Hepatocyte (in vitro differentiated cells): ENCODE data around the gene PEX6. TPM values are rescaled to one million over a fixed set of nuclear protein-coding genes. Genes with fewer than 3 reads are reported as not detected.

Source experiments
- DNase-seq: peaks from one replicate; pipeline ENCODE4 v3.0.0-alpha.2; 2016; ENCODE audit warnings: low spot score
- H2AFZ ChIP-seq: fragments of 200-600 bp; sonication (generic); 2 replicates; pipeline ENCODE4 v1.6.0; 2016; ENCODE audit warnings: antibody characterized with exemption, mild to moderate bottlenecking
- H3K27ac ChIP-seq: fragments of 200-600 bp; sonication (generic); 2 replicates; pipeline ENCODE4 v1.5.1; 2016; ENCODE audit warnings: mild to moderate bottlenecking
- H3K27me3 ChIP-seq: fragments of 200-600 bp; sonication (generic); 2 replicates; pipeline ENCODE4 v1.6.1; 2016
- H3K36me3 ChIP-seq: fragments of 200-600 bp; sonication (generic); replicated peaks from 2 replicates; pipeline ENCODE4 v1.5.1; 2016; ENCODE audit warnings: low read depth; ENCODE audit not compliant: insufficient read depth
- H3K4me1 ChIP-seq: fragments of 200-600 bp; sonication (generic); 2 replicates; pipeline ENCODE4 v1.5.1; 2016; ENCODE audit warnings: mild to moderate bottlenecking, moderate library complexity; ENCODE audit not compliant: insufficient read depth
- H3K4me2 ChIP-seq: fragments of 200-600 bp; sonication (generic); 2 replicates; pipeline ENCODE4 v1.6.0; 2016
- H3K4me3 ChIP-seq: fragments of 200-600 bp; sonication (generic); 2 replicates; pipeline ENCODE4 v1.5.1; 2016; ENCODE audit warnings: mild to moderate bottlenecking
- H3K79me2 ChIP-seq: fragments of 200-600 bp; sonication (generic); 2 replicates; pipeline ENCODE4 v1.6.0; 2017; ENCODE audit warnings: mild to moderate bottlenecking
- H3K9me2 ChIP-seq: fragments of 200-600 bp; sonication (generic); replicated peaks from 2 replicates; pipeline ENCODE4 v1.6.0; 2017; ENCODE audit warnings: mild to moderate bottlenecking; ENCODE audit not compliant: insufficient read depth
- H3K9me3 ChIP-seq: fragments of 200-600 bp; sonication (generic); 2 replicates; pipeline ENCODE4 v1.5.1; 2016; ENCODE audit warnings: low read depth, mild to moderate bottlenecking
- H4K20me1 ChIP-seq: fragments of 200-600 bp; sonication (generic); 2 replicates; pipeline ENCODE4 v1.6.0; 2016; ENCODE audit warnings: mild to moderate bottlenecking; ENCODE audit not compliant: insufficient read depth, poor library complexity, severe bottlenecking
- CTCF ChIP-seq: fragments of 200-600 bp; sonication (generic); IDR thresholded peaks from 2 replicates; pipeline ENCODE4 v1.5.1; 2016; ENCODE audit warnings: antibody characterized with exemption, mild to moderate bottlenecking; ENCODE audit not compliant: poor library complexity
- EZH2 ChIP-seq: fragments of 200-600 bp; sonication (generic); IDR thresholded peaks from 2 replicates; pipeline ENCODE4 v1.6.1; 2016; ENCODE audit warnings: antibody characterized with exemption, mild to moderate bottlenecking, borderline replicate concordance
- EZH2phosphoT487 ChIP-seq: fragments of 200-600 bp; sonication (generic); IDR thresholded peaks from one replicate; pipeline ENCODE4 v1.6.1; 2018; ENCODE audit warnings: antibody characterized with exemption, mild to moderate bottlenecking, low read depth, moderate library complexity; ENCODE audit not compliant: unreplicated experiment, severe bottlenecking
- WGBS: methylation state at CpG from one replicate; pipeline ENCODE4 v1.1.6; 2016; ENCODE audit warnings: low lambda C conversion rate; ENCODE audit errors: missing lambda C conversion rate; 5-methylcytosine and 5-hydroxymethylcytosine counted together
- polyA plus RNA-seq: library from polyadenylated mRNA; unstranded; fragments of >200 nt; fragmentation: Nextera tagmentation; extraction: Ambion mirVana; gene quantifications from 2 replicates; pipeline ENCODE4 v1.2.1, GENCODE V29; 2016
- total RNA-seq: library from RNA; depleted of rRNA; stranded (reverse); fragments of >200 nt; gene quantifications from 2 replicates; pipeline ENCODE4 v1.2.3, GENCODE V29; 2014

Gene PEX6
- total and polyA plus RNA-seq, 2 experiments from 2014 or later = 39.4 to 46.1 TPM

GRCh38 chr6:42968126-42968701, 10.8 kb downstream of the PEX6 start:
- Histone ChIP-seq H3K27me3 (no peaks in the 10 kb centered on the region), H4K20me1 (no peaks in the 10 kb centered on the region), H3K4me2 (no peak overlapping the region), H3K9me2 (no peaks in the 10 kb centered on the region), H3K4me1 (no peaks in the 10 kb centered on the region), H3K27ac (no peak overlapping the region), H2AFZ (no peak overlapping the region), H3K36me3 (no peaks in the 10 kb centered on the region), H3K79me2 (no peaks in the 10 kb centered on the region), H3K9me3 (no peaks in the 10 kb centered on the region), H3K4me3 (no peak overlapping the region)
- no peak for DNase-seq
- TF ChIP-seq EZH2 (no peak), EZH2phosphoT487 (no peak), CTCF (no peak)
- 96% methylated on average over 12 of the region's 12 CpGs for WGBS

- no peaks in the 10 kb centered on the region for H3K79me2 ChIP-seq
- no peaks in the 10 kb centered on the region for H3K9me2 ChIP-seq
- H3K9me3 ChIP-seq = no peaks in the 10 kb centered on the region
- no peaks in the 10 kb centered on the region for H3K4me1 ChIP-seq
- 97% methylated on average over 11 of the region's 11 CpGs for WGBS
- no peak overlapping the region for H3K4me2 ChIP-seq
- H3K27me3 ChIP-seq = no peaks in the 10 kb centered on the region
- H3K4me3 ChIP-seq = no peak overlapping the region
- H2AFZ ChIP-seq = no peak overlapping the region
- H3K27ac ChIP-seq = no peak overlapping the region
- DNase-seq = no peak
- no peaks in the 10 kb centered on the region for H4K20me1 ChIP-seq
- TF ChIP-seq EZH2phosphoT487 (no peak), CTCF (no peak), EZH2 (no peak)
- no peaks in the 10 kb centered on the region for H3K36me3 ChIP-seq
Measured at GRCh38 chr6:42967228-42967627, 11.8 kb downstream of the PEX6 start.

- H3K27me3 ChIP-seq = no peaks in the 10 kb centered on the region
- no peak overlapping the region for H3K4me3 ChIP-seq
- no peak overlapping the region for H3K4me2 ChIP-seq
- no peaks in the 10 kb centered on the region for H3K79me2 ChIP-seq
- no peaks in the 10 kb centered on the region for H3K9me2 ChIP-seq
- no peak overlapping the region for H3K27ac ChIP-seq
- TF ChIP-seq EZH2 = no peak
- TF ChIP-seq EZH2phosphoT487 = no peak
- 82% methylated on average over 7 of the region's 7 CpGs for WGBS
- DNase-seq = no peak
- H3K4me1 ChIP-seq = no peaks in the 10 kb centered on the region
- H2AFZ ChIP-seq = no peak overlapping the region
- H3K36me3 ChIP-seq = no peaks in the 10 kb centered on the region
- no peaks in the 10 kb centered on the region for H4K20me1 ChIP-seq
- no peaks in the 10 kb centered on the region for H3K9me3 ChIP-seq
Measured at GRCh38 chr6:42966571-42966970, 12.4 kb downstream of the PEX6 start.

- no peak overlapping the region for H2AFZ ChIP-seq
- H3K27ac ChIP-seq = no peak overlapping the region
- H3K36me3 ChIP-seq = no peaks in the 10 kb centered on the region
Measured at GRCh38 chr6:42963855-42964605, 15.0 kb downstream of the PEX6 start.

More at GRCh38 chr6:42963855-42964605, 15.0 kb downstream of the PEX6 start:
- 82% methylated on average over 9 of the region's 9 CpGs for WGBS
- peak; percentile 58 for DNase-seq
- Histone ChIP-seq H3K9me2 (no peaks in the 10 kb centered on the region), H3K27me3 (no peaks in the 10 kb centered on the region), H3K4me3 (no peak overlapping the region), H4K20me1 (no peaks in the 10 kb centered on the region), H3K4me2 (no peak overlapping the region), H3K4me1 (peaks cover 14% of the 10 kb centered on the region), H3K79me2 (no peaks in the 10 kb centered on the region), H3K9me3 (no peaks in the 10 kb centered on the region)
- TF ChIP-seq CTCF = peak; percentile 30
- no peak for TF ChIP-seq EZH2phosphoT487
